Renal pelvis (tissue), 4 donors: ENCODE results near the gene KCNJ4. TPM values are rescaled to one million over a fixed set of nuclear protein-coding genes. Genes with fewer than 3 reads are reported as not detected.

Experiments
- DNase-seq: peaks from one replicate; pipeline ENCODE4 v3.0.0-alpha.2; 2013
- polyA plus RNA-seq, 3 donors: library from polyadenylated mRNA; unstranded; fragments of 120-200 nt; gene quantifications; one replicate each; pipeline ENCODE4 v1.2.1, GENCODE V29; 2013; ENCODE audit not compliant: insufficient read length in 3 of 3

Gene KCNJ4
- polyA plus RNA-seq, 3 donors, result 0.24 to 0.33 (median 0.31) TPM

DNA sequence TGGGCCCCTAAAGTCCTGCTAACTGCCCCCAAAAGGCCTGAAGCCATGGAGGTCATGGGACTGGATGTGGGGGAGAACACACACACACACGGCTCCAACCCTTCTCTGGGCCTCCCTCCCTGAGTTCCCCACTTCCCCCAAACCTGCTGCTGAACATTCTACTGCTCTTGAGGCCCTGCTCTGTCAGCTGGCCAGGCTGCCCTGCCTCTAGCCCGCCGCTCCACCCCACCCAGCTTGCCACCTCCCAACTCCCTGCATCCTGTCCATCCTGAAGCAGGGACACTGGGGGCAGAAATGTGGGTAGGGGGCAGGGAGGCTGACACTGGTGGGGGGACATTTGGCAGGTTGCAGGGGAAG lies 1.0 kb downstream of the KCNJ4 start:
- DNase-seq, result no peak

DNA sequence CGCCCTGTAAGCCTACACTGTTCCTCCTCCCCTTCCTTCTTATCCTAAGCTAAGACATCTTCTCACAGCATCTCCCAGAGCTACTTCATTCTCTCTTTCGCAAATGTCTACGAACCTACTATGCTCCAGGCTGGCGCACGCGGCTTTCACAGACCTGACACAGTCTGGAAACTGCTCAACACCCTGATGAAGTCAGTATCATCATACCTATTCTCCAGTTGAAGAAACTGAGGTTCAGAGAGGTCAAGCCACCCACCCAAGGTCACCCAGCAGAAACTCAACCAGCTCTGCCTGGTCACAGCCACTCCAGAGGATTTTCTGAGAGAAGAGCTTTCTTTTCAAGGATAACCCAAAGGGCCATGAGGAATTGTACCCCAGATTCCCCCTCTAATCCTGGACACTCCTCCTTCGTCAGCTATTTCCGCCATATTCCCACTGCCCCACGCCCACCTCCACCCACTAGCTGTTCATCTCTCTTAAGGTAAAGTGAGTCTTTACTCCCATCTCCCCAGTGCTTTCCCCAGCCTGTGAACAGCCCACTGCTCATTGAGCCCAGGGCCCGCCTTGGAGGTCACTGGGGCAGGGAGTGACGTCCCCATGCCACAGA lies 1.8 kb downstream of the KCNJ4 start:
- DNase-seq, result no peak

DNA sequence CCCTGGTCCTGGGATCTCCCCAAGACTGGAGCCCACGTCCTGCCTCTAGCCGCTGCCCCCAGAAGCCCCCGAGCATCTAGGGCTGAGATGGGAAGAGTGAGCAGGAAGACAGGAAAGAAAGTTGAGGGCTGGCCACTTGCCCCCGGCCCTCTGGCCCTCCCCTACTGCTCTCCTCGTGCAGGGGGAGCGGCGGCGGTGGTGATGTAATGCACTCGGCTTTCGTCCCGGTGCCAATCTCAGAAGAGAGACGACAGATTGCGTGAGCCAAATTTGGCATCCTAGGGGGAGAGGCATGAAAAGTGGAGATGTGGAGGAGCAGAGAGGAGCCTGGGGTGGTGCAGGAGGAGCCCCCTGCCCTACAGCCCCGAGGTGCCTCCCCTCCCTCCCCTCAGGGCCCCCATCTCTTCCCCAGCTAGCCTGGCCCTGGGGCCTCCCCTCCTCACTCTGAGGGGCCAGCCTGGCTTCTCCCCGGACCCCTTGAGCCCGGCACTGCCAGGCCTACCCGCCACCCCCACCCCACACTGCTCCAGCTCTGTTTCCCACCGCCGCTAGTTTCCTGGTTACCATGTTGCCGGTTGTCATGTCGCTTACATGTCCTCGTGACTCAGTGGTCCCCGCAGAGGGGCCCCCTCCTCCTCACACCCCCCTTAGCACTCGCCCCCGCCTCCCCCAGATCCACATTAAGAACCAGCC lies 2.5 kb downstream of the KCNJ4 start:
- DNase-seq, result no peak

DNA sequence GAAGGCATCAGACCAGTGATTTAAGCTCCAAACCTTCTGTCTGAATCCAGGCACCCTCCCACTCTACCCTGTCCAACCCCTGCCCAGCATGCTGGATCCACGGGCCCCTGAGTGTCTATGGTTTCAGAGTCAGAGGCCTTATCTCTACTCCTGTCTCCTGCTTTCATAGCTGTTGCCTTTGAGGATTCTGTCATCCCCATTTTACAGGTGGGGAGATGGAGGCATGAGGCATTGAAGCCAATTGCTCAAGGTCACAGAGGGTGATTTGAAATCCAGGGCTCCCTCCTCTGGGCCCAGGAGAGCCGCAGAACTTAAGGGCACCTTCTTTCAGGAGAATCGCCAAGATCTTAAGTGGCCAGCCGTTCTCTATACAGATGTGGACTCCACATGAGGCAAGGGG lies 3.1 kb downstream of the KCNJ4 start:
- no peak for DNase-seq

DNA sequence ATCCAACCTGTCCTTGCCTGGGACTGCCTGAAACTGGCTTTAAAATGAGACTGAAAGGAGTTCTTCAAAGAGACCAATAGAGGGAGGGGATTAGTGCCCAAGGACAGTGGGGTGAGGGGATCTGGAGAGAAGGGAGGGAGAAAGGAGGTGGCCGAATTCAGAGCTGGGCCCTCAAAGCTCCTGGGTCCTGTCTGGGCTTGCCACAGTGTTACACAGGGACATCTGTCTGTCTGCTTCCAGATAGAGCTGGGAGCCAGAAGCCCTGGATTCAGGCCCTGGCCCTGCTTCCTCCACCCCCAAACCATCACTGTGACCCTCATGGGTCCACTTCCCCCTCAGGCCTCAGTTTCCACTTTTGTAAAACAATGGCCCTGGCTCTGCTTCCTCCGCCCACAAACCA lies 3.6 kb downstream of the KCNJ4 start:
- no peak for DNase-seq

DNA sequence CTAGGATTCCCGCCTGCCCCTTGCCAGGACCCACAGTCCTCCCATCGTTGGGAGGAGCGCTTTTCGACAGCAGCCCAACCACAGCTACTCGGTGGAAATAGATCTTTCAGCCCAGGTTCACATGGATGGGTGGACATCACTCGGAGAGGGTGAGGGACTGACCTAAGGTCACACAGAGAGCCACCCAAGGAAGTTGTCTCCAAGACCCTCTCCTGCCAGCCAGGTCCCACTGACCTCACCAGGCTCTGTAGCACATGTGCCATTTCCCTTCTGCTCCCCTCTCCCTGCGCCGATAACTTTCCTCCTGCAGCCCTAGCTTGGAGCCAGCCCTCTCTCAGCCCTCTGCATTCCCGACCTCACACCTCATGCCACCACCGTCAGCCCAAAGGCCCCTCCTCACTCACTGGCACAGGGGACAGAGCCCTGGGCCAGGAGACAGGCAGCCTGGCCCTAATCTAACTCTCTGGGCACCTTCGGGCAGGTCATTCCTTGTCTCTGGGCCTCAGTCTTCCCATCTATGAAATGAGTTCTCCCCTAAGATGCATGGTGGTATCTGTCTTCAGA lies 4.7 kb downstream of the KCNJ4 start:
- no peak for DNase-seq

DNA sequence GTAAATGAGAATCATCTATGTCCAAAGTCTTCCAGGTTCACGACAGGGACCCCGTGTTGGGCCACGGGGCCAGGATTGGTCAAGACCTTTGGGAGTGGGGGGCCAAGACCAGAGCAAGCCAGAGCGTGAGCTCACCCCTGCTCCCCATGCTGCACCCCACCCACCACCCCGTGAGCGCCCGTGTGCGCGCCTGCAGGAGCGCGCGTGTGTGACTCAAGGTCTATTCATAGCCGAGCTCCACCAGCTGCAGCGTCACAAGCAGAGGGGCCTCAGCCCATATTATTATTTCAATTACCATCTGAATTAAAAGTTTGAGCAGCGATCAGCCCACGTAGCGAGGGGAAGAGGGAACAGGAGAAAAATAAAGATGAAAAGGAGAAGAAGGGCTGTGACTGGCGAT lies 5.2 kb downstream of the KCNJ4 start:
- DNase-seq, result no peak

DNA sequence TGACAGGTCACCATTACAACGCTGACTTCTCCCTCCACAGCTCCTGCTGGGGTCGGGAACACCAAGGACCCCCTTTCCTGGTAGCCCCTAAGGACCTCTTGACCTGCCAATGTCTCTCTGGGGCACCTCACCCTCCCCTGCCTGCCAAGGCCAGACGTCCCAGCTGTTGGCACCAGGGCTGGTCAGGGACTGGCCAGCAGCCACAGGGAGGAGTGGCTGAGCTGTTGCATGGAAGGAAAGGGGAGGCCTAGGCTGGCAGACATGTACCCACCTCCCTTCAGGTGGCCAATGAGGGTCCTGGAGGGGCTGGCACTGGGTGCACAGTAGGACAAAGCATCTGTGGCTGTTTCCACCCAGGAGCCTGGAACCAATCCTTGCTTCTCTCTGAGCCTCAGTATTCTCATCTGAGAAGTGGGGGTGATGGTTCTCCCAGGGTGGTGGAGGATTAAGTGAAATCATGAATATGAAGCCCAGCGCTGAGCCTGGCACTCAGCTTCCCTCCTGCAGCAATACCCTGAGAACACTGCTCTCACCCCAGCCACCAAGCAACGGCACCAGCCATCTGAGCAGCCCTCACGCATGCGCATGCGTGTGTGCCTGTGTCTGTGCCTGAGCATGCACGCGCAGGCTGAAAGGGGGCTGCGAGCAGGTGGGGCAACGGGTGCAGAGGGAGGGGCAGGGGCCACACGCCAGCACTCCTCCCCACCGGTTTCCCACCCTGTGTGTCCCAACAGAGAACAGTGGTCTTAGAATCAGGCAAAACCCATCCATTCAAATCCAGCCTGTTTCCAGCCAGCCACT lies 5.9 kb downstream of the KCNJ4 start:
- DNase-seq, result no peak

DNA sequence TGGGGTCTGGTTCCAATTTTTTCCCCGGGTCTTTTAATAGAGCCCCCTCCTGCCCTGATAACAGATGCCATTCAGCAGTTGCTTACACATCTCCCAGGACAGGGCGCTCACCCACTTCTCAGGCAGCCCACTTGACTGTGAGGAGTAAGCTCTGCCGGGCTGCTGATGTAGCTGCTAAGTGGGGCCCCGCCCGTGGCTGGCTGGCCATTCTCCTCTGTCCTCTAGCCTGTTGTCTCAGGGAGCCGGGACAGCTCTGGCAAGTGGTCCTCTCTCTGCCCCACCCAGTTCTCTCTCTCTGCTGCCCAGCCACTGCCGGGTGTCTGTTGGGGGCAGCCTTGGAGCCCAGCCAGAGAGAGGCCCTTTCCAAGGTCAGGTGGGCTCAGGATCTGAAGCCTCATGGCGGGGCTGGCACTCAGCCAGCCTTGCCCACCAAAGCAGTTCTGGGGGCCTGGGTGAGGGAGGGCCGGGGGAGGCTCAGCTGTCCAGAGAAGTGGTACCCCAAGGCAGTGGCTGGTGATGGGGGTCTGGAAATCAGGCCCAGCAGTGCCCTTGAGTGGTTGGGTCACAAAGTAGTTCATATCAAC lies 8.9 kb downstream of the KCNJ4 start:
- DNase-seq, result no peak

DNA sequence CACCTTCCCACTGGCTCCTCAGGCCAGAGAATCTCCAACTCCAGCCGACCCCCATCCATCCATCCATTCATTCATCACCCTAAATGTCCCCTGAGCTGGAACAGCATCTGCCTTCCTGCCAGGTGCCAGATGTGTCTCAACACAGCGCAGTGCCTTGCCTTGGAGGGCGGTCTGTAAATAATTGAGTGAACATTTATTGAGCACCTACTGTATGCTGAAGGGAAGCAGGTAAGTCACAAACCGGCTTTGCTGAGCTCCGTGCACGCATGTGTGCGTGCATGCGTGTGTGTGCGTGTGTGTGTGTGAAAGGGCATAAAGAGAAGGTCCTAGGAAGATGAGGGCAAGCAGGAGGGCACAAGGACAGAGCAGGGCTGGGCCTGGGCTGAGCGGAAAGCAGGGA lies 10.2 kb downstream of the KCNJ4 start:
- DNase-seq, result no peak

DNA sequence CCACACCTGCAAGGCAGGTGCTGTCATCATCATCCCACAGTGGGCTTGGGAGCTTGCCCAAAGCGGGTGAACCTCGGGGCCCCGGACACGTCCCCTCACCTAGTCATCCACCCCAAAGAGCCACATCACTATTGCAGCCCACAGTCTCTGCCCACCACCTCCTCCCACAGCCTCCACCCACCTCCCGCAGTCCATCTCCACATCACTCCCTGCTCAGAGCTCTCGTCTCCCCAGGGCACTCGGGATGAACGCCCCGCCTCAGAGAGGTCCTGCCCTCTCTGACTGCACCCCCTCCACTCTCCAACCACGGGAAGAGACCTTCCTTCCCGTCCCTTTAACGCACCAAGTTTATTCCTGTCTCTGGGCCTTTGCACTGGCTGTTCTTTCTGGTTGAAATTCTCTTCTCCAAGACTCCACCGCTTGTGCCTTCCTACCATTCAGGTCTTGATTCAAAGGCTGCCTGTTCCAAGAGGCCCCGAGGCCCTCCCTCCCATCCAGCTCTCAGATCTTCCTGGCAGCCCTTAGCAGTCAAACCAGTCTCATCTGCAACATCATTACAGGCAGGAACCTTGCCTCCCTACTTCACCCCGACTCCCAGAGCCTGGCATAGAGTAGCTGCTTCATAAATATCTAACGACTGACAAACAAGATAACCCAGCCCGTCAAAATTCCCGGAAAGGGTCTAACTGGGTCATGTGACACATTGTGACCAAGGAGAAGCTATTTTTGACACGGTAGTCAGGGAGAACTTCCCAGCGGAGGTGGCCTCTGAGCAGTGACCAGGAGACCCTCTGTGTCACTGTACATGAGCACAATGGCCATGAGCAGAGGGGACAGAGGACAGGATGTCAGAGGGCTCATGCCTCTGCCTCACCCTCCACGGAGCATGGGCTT lies 11.1 kb downstream of the KCNJ4 start:
- DNase-seq, result no peak

DNA sequence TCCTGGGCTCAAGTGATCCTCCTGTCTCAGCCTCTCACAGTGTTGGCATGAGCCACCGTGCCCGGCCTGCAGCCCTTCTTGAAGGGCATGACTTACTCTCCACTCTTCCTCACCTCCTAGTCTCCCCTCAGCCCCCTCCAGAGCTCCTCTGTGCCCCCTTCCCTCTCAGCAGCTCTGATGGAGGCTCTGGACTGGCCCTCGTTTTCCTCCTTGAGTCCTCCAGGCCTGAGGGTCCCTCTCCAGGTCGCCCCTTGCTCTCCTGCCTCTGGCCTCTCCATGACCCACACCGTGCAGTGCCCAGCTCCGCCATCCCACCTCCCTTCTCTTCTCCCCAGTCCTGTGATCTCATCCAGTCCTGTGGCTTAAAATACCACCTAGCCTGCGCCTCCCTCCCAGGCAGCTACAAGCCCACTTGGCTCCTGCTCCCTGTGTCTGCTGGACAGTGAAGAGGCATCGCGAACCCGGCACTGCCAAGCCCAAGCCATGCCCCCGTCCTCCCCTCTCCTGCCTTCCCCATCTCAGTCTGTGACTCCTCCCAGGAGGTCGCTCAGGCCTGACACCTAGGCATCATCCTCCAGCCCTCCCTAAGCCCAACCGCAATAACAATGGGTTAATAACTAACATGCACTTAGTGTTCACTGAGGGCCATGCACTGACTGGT lies 11.9 kb downstream of the KCNJ4 start:
- DNase-seq, result no peak

DNA sequence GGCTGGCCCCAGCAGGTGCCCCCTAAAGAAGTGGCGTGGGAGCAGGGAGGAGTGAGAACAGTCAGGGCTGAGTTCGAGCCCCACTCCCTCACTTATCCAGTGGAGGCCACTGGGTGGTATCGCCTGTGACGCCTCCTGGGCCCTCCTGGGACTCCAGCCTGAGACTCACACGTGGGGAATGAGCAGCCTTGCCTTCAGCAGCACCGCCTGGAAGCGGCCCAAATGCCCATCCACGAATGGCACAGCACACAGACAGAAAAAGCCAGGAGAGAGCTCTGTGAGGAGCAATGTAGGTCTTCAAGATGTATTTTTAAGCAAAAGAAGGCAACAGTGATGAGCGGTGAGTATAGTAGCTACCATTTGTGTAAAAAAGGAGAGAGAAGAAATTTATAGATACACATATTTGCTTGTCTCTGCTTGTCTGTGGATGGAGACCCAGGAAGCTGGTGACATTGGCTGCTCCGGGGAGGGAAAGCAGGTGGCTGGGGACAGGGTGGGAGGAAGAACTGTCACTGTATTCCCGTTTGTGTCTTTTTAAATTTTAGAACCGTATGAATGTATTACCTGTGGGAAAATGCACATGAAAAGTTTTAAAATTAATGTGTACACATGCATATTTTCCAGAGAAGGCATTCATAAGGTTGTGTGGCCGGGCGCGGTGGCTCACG lies 13.2 kb downstream of the KCNJ4 start:
- DNase-seq, result no peak

DNA sequence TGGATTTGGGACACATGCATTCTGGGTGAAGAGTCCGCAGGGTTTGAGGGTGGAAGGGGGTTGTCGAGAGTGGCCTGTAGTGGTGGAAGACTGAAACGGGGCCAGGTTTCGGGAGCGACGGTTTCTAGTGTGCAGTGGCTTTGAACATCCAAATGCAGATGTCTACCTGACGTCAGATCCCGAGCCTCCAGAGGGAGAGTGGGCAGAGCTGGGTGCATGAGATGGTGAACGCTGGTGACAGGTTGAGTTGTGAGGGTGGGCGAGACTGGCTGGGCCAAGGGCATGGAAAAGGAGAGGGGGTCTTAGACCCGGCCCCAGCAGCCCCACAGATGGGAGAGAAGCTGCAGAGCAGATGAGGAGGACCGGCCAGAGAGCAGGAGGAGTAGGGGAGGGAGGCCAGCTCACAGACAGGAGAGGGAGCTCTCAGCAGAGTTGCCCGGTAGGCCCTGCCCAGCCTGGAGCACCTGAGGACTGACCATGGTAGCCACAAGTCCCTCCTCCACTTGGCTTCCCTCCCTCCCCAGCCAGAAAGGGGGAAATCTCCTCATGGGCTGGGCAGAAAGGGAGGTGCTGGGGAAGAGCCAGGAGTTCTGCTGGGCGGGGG lies 14.2 kb downstream of the KCNJ4 start:
- no peak for DNase-seq

DNA sequence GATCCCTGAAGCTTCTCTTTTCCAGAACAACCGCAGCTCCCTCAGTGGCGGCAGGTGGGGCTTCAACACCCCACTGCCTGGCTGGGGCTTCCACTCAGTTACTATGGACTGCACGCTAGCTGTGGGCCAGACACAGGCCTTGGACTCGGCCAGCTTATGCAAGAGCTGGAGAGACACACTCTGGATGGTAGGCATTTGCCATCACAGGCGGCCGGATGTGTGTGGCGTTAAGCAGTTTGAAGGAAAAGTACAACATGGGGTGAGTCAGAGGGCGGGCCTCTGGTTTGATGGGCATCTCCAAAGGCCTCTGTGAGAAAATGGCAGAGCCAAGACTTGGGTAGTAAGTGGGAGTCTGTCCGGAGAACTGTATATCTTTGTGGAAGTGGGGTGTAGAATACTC lies 17.6 kb downstream of the KCNJ4 start:
- DNase-seq, result no peak

DNA sequence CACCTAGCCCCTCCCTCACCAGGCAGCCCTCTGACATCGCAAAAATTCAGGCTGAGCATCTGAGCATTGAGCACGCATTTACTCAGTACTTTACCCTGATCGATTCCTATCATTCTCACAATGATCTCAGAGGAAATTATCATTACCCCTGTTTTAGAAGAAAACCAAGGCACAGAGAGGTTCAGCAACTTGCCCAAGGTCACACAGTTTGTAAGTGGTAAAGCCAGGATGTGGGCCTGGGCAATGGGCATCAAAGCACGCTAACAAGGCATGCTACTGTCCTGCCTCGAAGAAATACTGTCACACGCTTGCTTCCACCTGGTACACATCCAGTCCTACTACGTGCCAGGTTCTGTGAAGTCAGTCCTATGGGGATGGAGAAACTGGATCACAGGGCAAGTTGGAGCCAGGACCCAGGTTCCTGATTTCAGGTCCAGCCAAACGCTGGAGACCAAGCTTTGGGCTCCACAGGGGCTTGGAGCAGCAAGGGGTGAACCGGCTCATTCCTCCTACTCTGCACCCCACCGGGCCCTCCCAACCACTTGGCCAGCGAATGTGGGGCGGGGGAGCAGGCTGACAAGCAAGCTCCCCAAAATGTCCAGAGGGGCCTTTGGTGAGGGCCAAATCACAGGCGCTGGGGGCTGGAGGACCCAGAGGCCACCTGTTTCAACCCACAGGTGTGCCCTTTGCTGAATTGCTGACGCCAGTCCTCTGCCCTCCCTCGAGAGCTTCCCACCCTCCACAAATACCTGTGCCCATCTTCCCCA lies 18.2 kb downstream of the KCNJ4 start:
- no peak for DNase-seq

DNA sequence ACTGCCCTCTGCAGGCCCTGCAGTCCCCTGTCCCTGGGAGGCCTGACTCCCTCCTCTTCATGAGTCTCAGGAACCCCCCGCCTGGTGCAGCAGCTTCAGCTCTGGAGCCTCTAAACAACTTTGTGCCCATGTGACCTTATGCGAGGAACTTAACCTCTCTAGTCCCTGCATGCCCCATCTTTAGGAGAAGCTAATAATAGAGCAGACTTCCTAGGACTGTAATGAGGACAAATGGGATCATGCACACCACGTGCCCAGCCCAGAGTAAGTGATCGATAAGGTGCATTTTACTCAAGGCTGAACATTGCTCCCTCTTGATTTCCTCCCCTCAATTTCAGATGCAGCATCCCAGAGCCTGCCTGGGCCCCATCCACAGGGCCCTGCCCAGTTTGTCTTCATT lies 19.0 kb downstream of the KCNJ4 start:
- DNase-seq, result no peak

DNA sequence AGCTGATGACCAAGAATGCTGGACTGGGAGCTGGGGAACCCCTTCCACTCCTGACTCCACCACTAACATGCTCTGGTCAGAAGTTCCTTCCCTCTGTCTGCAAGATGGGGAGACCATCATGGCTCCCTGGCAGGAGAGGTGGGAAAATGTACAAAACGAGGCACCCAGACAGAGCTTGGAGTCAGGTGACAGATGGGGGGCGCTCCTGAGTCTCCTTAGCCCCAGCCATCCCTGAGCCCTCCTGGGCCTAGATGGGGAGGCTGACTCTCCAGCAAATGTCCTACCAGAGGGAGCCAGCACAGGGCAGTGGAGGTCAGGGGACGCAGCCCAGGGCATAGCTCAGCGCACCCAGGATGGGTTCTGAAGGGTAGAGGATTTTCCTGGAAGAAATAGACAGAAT lies 20.0 kb downstream of the KCNJ4 start:
- DNase-seq, result no peak

DNA sequence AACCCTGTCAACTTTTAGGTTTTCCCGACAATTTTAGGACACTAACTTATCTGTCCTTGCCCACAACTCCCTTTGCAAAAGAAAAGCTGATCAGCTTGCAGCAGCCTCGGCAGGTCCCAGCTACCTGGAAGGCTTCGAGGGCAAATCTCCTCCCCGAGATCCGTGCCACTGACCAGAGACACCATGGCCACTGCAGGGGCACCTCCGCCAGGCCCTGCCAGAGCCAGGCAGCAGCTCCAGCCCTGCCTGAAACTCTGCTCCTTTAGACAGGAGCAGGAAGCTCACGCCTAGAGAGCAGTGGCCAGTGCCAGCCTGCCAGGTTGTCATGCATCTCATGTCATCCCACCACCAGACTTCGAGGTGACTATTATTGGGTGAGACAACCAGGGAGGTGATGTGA lies 21.1 kb downstream of the KCNJ4 start:
- DNase-seq, result no peak
